ENCODE measurements around the gene F2. TPM values are rescaled to one million over a fixed set of nuclear protein-coding genes. Genes with fewer than 3 reads are reported as not detected.
A peak's percentile ranks its signal among the peaks of the same experiment; 100 is the strongest.

The F2 gene
- total RNA-seq, 1 experiment from 2014 or later = 0.06 TPM

DNA sequence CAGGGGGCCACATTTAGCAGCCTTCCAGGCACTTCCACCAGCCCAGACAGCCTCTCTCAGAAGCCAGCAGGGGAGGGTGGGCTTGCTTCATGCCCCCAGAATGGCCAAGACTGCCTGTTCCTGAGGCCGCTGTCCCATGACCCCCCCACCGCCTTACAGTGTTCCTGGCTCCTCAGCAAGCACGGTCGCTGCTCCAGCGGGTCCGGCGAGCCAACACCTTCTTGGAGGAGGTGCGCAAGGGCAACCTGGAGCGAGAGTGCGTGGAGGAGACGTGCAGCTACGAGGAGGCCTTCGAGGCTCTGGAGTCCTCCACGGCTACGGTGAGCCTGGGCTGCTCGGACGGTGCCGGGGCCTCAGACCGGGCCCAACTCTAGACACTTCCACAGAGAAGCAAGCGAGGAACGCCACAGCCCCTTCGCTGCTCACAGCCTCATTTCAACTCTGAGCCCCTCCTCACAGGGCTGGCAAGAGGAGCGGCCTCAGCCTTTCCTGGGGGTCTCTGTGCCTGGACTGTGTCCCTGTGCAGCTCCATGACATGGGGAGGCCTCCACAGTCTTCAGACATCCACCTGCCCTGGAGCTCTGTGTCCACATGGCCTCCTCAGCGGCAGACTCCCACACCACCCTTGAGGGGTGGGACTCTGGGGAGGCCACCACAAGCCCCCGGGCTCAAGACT, 668 bp downstream of the F2 start:
- Histone ChIP-seq H3K9me3 (replicated peaks) (no peaks in the 10 kb centered on the region), H3K27me3 (no peaks in the 10 kb centered on the region), H3K27ac (no peak overlapping the region), H3K4me3 (no peak overlapping the region), H3K4me1 (peaks cover 8% of the 10 kb centered on the region; the same call in 1 of the 2 replicates), H3K36me3 (no peaks in the 10 kb centered on the region)
- no peak for DNase-seq

DNA sequence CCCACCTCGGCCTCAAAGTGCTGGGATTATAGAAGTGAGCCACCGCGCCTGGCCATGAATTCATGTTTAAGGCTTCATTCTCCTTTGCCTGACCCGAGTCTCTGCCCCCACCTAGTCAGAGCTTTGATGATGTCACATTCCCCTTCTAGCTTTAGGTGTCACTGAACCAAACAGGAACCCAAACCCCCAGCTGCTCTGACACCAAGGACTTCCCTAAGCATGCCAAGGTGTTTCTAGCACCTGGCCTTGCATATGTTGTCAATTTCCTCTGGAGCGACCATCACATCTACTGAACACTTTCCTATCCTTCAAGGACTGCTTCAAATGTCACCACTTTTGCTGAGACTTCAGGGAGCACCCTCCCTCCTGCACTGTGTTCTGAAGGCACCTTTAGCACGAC, 2.3 kb downstream of the F2 start:
- H3K4me1 ChIP-seq = peaks cover 6% of the 10 kb centered on the region; the same call in 1 of the 2 replicates
- DNase-seq = no peak
- no peaks in the 10 kb centered on the region for H3K9me3 ChIP-seq (replicated peaks)
- H3K27me3 ChIP-seq = no peaks in the 10 kb centered on the region
- H3K4me3 ChIP-seq = no peak overlapping the region
- no peak overlapping the region for H3K27ac ChIP-seq
- H3K36me3 ChIP-seq = no peaks in the 10 kb centered on the region

DNA sequence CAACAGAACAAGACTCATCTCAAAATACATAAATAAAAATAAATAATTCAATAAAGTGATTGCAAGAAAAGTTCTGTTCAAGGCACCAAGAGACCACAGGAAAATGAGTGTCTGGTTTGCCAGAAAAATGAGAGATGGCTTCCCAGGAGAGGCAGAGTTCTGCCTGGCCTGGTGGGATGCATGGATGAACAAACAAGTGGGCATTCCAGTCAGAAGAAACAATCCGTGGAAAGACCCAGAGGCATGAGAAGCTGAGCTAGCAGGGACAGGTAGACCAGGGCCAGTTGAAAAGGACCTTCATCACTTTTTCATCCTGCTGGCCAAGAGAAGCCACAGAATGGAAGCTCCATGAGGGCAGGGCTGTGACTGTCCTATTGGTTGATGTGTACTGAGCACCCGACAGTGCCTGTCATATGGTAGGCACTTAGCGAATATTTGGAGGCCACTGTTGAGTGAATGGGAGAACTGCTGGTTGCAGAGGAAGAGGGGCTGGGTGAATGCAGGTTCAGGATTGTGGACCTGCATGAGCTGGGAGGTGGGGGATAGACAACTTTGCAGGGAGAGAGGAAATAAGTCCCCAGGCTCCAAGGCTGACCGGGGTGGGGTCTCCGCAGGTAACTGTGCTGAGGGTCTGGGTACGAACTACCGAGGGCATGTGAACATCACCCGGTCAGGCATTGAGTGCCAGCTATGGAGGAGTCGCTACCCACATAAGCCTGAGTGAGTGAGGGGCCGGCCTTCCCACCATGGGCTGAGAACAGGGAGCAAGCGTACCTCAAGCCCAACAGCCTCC, 3.7 kb downstream of the F2 start:
- H3K4me1 ChIP-seq = peaks cover 6% of the 10 kb centered on the region; the same call in 1 of the 2 replicates
- no peak for DNase-seq

DNA sequence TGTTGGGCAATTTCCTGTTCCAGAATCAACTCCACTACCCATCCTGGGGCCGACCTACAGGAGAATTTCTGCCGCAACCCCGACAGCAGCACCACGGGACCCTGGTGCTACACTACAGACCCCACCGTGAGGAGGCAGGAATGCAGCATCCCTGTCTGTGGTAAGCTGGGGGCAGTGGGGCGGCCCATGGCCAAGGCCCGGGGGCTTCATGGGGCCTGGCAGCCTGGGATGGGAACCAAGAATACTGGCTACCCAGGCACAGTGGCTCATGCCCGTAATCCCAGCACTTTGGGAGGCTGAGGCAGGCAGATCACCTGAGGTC, 4.3 kb downstream of the F2 start:
- H3K4me1 ChIP-seq = peaks cover 6% of the 10 kb centered on the region; the same call in 1 of the 2 replicates
- no peaks in the 10 kb centered on the region for H3K9me3 ChIP-seq (replicated peaks)

More for the DNA sequence above, 3.7 kb downstream of the F2 start:
- no peaks in the 10 kb centered on the region for H3K9me3 ChIP-seq (replicated peaks)
- H3K4me3 ChIP-seq = no peak overlapping the region
- H3K36me3 ChIP-seq = no peaks in the 10 kb centered on the region
- H3K27me3 ChIP-seq = no peaks in the 10 kb centered on the region
- H3K27ac ChIP-seq = no peak overlapping the region

DNA sequence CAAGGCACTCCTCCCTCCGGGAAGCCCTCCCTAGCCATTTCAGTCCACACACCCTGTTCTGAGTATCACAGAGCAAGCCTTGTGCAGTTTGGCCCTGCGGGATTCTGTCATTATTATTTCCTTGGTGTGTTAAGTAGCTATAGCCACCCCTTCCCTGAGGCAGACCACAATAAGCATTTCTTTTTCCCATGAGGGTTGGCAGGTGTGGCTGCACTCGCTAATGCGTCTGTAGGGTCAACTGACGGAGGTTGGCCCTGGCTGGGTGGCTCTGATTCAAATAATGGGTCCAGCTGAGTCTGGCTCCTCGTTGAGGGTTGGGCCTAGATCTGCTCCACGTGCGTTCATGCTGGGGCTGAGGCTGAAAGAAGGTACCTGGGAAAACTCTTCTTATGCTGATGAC, 5.1 kb downstream of the F2 start:
- no peak overlapping the region for H3K4me3 ChIP-seq
- peaks cover 6% of the 10 kb centered on the region; the same call in 1 of the 2 replicates for H3K4me1 ChIP-seq
- H3K27me3 ChIP-seq = no peaks in the 10 kb centered on the region
- peak; percentile 54 to 69 for DNase-seq
- H3K27ac ChIP-seq = no peak overlapping the region
- no peaks in the 10 kb centered on the region for H3K9me3 ChIP-seq (replicated peaks)
- H3K36me3 ChIP-seq = no peaks in the 10 kb centered on the region

More for the DNA sequence above, 4.3 kb downstream of the F2 start:
- no peak overlapping the region for H3K27ac ChIP-seq
- no peaks in the 10 kb centered on the region for H3K27me3 ChIP-seq
- DNase-seq = no peak
- H3K36me3 ChIP-seq = no peaks in the 10 kb centered on the region
- H3K4me3 ChIP-seq = no peak overlapping the region

DNA sequence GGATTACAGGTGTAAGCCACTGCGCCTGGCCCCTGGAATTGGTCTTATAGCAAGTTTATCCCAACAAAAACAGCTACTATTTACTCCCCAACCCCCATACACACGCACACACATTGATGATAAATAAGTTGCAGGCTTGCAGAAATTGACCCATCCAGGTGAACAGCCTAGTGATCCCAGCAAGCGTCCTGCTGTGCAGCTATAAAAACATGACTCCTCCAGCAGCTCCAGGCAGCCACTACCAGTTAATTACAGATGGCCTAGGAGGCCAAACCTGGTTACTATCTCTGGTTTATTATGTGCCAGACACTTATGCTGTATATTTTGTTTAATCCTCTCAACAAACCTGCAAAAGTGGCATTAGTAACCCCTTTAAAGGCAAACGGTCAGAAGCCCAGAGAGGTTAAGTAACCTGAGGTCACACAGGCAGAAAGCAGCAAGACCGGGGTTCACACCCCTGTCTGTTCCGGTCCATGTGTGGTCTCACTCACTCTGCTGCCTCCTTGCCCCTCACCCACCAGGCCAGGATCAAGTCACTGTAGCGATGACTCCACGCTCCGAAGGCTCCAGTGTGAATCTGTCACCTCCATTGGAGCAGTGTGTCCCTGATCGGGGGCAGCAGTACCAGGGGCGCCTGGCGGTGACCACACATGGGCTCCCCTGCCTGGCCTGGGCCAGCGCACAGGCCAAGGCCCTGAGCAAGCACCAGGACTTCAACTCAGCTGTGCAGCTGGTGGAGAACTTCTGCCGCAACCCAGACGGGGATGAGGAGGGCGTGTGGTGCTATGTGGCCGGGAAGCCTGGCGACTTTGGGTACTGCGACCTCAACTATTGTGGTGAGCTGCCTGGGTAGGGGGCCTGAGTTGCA, 6.6 kb downstream of the F2 start:
- Histone ChIP-seq H3K27ac (no peak overlapping the region), H3K9me3 (replicated peaks) (no peaks in the 10 kb centered on the region), H3K36me3 (no peaks in the 10 kb centered on the region), H3K4me3 (no peak overlapping the region), H3K27me3 (no peaks in the 10 kb centered on the region), H3K4me1 (peaks cover 6% of the 10 kb centered on the region; the same call in 1 of the 2 replicates)
- DNase-seq = no peak

DNA sequence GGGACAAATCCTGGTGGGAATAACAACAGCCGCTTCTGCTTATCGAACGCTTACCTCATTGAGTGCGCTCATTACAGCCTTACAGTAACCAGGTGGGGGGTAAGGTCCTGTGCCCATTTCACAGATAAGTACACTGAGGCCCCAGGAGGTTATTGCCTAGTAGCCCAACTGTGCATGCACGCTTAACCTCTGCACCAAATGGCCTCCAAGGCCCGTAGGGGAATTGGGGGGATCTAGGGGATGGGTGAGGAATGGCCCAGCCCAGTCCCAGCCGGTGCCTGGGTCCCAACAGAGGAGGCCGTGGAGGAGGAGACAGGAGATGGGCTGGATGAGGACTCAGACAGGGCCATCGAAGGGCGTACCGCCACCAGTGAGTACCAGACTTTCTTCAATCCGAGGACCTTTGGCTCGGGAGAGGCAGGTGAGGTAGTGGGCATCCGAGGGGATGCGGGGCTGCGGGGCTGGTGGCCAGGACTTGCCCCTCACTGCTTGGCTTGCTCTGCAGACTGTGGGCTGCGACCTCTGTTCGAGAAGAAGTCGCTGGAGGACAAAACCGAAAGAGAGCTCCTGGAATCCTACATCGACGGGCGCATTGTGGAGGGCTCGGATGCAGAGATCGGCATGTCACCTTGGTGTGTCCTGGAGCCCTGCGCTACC, 7.3 kb downstream of the F2 start:
- H3K4me1 ChIP-seq = peaks cover 6% of the 10 kb centered on the region; the same call in 1 of the 2 replicates
- H3K27ac ChIP-seq = no peak overlapping the region
- H3K4me3 ChIP-seq = no peak overlapping the region
- no peaks in the 10 kb centered on the region for H3K27me3 ChIP-seq
- no peaks in the 10 kb centered on the region for H3K36me3 ChIP-seq
- no peaks in the 10 kb centered on the region for H3K9me3 ChIP-seq (replicated peaks)
- DNase-seq = no peak

- Histone ChIP-seq H3K36me3 (no peaks in the 10 kb centered on the region), H3K9me3 (replicated peaks) (no peaks in the 10 kb centered on the region), H3K27me3 (no peaks in the 10 kb centered on the region), H3K27ac (no peak overlapping the region), H3K4me1 (peaks cover 6% of the 10 kb centered on the region; the same call in 1 of the 2 replicates), H3K4me3 (no peak overlapping the region)
- no peak for DNase-seq
Measured at GRCh38 chr11:46727952-46728658, 9.1 kb downstream of the F2 start.

DNA sequence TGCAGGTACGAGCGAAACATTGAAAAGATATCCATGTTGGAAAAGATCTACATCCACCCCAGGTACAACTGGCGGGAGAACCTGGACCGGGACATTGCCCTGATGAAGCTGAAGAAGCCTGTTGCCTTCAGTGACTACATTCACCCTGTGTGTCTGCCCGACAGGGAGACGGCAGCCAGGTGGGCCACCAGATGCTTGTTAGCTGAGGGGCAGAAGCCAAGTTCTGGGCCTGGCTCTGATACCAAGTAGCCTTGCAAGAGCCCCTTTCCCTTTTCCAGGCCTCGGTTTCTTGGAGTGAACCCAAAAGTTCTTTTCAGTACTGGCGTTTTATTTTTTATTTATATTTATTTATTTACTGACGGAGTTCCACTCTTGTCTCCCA, 9.6 kb downstream of the F2 start:
- Histone ChIP-seq H3K27me3 (no peaks in the 10 kb centered on the region), H3K4me3 (no peak overlapping the region), H3K27ac (no peak overlapping the region), H3K4me1 (peaks cover 6% of the 10 kb centered on the region; the same call in 1 of the 2 replicates), H3K36me3 (no peaks in the 10 kb centered on the region), H3K9me3 (replicated peaks) (no peaks in the 10 kb centered on the region)
- DNase-seq = no peak

DNA sequence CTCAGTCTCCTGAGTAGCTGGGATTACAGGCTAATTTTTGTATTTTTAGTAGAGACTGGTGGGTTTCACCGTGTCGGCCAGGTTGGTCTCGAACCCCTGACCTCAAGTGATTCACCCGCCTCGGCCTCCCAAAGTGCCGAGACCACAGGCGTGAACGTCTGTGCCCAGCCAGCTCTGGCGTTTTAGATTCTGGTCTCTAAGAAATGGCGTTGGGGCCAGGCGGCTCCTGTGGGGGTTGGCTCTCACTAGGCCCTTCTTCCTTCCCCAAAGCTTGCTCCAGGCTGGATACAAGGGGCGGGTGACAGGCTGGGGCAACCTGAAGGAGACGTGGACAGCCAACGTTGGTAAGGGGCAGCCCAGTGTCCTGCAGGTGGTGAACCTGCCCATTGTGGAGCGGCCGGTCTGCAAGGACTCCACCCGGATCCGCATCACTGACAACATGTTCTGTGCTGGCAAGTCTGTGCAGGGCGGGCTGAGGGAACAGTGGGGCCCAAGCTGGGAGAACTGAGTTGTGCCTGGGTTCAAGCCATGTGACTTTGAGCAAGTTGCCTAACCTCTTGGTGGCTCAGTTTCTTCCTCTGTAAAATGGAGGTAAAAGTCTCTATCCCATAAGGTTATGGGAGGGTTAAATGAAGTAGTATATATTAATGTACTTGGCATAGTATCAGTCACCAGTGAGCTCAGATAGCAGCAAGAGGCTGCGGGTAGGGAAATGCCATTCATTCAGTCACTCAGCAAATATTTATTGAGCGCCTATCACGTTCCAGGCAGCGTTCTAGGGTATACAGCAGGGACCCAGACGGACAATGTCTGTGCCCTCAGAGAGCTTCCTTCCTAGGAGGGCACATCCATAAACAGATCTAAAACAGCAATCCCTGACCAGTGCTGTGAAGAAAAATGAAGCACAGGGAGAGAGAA, 10.4 kb downstream of the F2 start:
- Histone ChIP-seq H3K9me3 (replicated peaks) (no peaks in the 10 kb centered on the region), H3K36me3 (no peaks in the 10 kb centered on the region), H3K4me3 (no peak overlapping the region), H3K27me3 (no peaks in the 10 kb centered on the region), H3K27ac (no peak overlapping the region), H3K4me1 (peaks cover under 1% of the 10 kb centered on the region; the same call in 1 of the 2 replicates)
- DNase-seq = no peak

DNA sequence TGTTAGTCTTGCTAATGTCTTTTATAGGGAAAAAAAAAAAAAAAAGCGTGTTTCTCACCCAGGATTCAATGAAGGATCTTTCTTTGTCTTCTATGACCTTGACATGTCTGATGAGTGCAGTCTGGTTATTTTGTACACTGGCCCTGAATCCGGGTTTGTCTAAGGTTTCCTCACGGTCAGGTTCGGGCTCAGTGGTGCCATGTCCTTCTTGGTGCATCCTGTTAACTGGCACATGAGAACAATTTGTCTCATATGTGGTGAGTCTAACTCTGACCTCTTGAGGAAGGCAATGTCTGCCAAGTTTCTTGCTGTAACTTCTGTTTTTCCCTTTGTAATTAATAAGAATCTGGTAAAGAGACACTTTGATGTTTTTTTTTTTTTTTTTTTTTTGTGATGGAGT, 12.5 kb downstream of the F2 start:
- no peaks in the 10 kb centered on the region for H3K36me3 ChIP-seq

GRCh38 chr11:46733234-46733633, 14.2 kb downstream of the F2 start:
- Histone ChIP-seq H3K36me3 (no peaks in the 10 kb centered on the region), H3K27ac (no peak overlapping the region), H3K27me3 (no peaks in the 10 kb centered on the region), H3K4me1 (no peaks in the 10 kb centered on the region), H3K9me3 (replicated peaks) (no peaks in the 10 kb centered on the region), H3K4me3 (no peak overlapping the region)
- DNase-seq = no peak

More for the DNA sequence above, 12.5 kb downstream of the F2 start:
- Histone ChIP-seq H3K27me3 (no peaks in the 10 kb centered on the region), H3K4me3 (no peak overlapping the region), H3K9me3 (replicated peaks) (no peaks in the 10 kb centered on the region), H3K27ac (no peak overlapping the region), H3K4me1 (no peaks in the 10 kb centered on the region)
- DNase-seq = no peak

DNA sequence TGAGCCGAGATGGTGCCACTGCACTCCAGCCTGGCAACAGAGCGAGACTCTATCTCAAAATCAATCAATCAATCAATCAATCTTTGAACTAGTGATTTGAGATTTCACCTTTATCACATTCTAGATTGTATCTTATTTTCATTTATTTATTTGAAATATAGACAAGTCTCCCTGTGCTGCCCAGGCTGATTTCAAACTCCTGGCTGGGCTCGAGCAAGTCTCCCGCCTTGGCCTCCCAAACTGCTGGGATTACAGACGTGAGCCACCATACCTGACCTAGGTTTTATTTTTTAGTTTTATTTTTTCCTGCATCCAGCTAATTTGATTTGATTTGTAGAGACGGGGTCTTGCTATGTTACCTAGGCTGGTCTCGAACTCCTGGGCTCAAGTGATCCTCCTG, 17.1 kb downstream of the F2 start:
- DNase-seq = no peak
- no peak overlapping the region for H3K4me3 ChIP-seq
- peaks cover 10% of the 10 kb centered on the region; the same call in 1 of the 2 replicates for H3K36me3 ChIP-seq
- H3K4me1 ChIP-seq = no peaks in the 10 kb centered on the region
- H3K27me3 ChIP-seq = no peaks in the 10 kb centered on the region
- no peak overlapping the region for H3K27ac ChIP-seq
- H3K9me3 ChIP-seq (replicated peaks) = no peaks in the 10 kb centered on the region
